Right lobe of liver (tissue), 4 donors: ENCODE data around the gene CDH13.

ENCODE experiments used
- CTCF ChIP-seq, 4 donors: fragments of 200-600 bp in 3 of 4; fragments of 450-650 bp in 1 of 4; IDR thresholded peaks; one replicate each; pipeline versions ENCODE4 v1.5.1 to v1.8.0; 2016 to 2022; ENCODE audit warnings: antibody characterized with exemption in 4 of 4, mild to moderate bottlenecking in 2 of 4
- POLR2A ChIP-seq: fragments of 450-650 bp; IDR thresholded peaks from one replicate; pipeline ENCODE4 v1.6.1; 2017; ENCODE audit warnings: antibody characterized with exemption, mild to moderate bottlenecking
- donor health status: DM: no; HTN: no; CAD: no.
- donor health status: DM: no; HTN: no; CAD: no.
- donor health status: DM: no; HTN: yes; CAD: no.

GRCh38 chr16:83296505-83296904 is 669.7 kb downstream of the CDH13 start:
- TF ChIP-seq CTCF (IDR thresholded peaks at IDR 0.05) (no peak), POLR2A (no peak)
